GM12875 (cell line): ENCODE data around the gene ZNF845.

ENCODE experiments used
- H3K4me3 ChIP-seq: one replicate; pipeline ENCODE4 v1.5.1; 2011; ENCODE audit warnings: low read depth, low read length, control low read depth
- CTCF ChIP-seq: IDR thresholded peaks from 2 replicates; pipeline ENCODE4 v1.5.1; 2011; ENCODE audit warnings: low read depth, mild to moderate bottlenecking, control low read depth, inconsistent platforms, low read length, moderate library complexity, borderline replicate concordance; ENCODE audit not compliant: insufficient read depth

The ZNF845 gene

DNA sequence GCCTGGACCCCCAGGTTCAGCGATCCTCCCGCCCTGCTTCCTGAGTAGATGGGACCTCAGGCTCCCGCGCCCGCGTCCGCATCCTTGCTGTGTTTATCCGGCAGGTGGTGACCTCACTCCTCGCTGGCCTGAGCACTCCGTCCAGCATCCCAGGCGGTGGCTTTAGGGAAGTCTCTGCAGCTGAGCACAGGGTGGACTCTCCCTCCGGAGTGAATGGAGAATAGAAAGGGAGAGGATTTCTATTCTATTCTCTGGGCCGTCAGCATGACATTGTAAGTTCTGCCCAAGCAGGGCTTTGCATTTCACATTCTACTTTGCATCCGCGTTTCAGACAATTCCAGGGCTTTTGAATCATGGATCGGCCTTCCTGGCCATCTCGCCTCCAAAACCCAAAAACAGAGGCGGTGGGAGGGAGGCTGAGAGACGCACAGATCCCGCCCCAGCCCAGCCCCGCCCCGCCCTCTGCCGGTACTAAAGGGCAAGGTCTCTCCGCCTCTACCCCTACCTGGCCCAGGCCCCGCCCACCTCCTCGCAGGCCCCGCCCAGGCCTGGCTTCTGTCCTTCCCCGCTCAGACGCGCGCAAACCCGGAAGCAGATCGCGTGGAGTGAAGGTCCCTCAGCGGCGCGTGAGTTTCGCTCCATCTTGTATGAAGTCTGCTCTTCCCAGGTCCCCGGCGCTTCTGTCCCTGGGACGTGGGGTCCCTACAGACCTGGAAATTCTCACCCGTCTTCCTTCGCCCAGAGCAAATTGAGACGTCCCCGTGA is 31.8 kb downstream of the ZNF845 start, which contains the start of gene ZNF525:
TSS of gene ZNF525 (plus strand) at position 572 of the 765 bp plus-strand sequence. CDS start 6,577 bp downstream, outside the sequence.
- TF ChIP-seq CTCF, result peak; percentile 27; the same call in 1 of the 2 replicates
- peak within 1 kb of the TSS; percentile 74 for H3K4me3 ChIP-seq

GRCh38 chr19:53365899-53366493 is 32.4 kb downstream of the ZNF845 start:
- H3K4me3 ChIP-seq, result peak overlapping the region; percentile 74
- TF ChIP-seq CTCF, result no peak

DNA sequence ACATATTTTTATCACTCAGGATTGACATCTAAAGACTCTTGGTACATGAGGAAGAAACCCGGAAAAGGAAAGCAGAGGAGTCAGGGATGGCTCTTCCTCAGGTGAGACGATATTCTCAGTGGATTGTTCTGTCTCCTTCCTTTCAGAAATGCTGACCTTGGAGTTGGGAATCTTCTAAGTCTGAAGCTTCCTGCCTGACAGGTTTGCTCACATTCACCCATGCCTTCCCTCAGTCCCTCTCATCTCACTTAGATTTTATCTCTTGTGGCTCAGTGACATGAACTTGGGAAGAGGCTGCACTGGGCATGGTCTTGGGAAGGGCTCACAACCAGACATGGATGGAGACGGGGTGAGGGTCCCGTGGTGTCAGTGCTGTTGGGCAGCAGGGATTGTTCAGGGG is 38.6 kb downstream of the ZNF845 start:
- no peak overlapping the region for H3K4me3 ChIP-seq
- no peak for TF ChIP-seq CTCF

- H3K4me3 ChIP-seq, result no peak overlapping the region
- no peak for TF ChIP-seq CTCF
Observed at GRCh38 chr19:53374288-53374687, 40.7 kb downstream of the ZNF845 start.

GRCh38 chr19:53374743-53375142 is 41.2 kb downstream of the ZNF845 start:
- no peak for TF ChIP-seq CTCF
- H3K4me3 ChIP-seq, result no peak overlapping the region

DNA sequence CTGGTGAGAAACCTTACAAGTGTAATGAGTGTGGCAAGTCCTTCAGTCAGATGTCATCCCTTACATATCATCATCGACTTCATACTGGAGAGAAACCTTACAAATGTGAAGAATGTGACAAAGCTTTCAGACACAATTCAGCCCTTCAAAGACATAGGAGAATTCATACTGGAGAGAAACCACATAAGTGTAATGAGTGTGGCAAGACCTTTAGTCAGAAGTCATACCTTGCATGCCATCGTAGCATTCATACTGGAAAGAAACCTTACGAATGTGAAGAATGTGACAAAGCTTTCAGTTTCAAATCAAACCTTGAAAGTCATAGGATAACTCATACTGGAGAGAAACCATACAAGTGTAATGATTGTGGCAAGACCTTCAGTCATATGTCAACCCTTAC is 47.8 kb downstream of the ZNF845 start:
- TF ChIP-seq CTCF, result no peak
- H3K4me3 ChIP-seq, result no peak overlapping the region

DNA sequence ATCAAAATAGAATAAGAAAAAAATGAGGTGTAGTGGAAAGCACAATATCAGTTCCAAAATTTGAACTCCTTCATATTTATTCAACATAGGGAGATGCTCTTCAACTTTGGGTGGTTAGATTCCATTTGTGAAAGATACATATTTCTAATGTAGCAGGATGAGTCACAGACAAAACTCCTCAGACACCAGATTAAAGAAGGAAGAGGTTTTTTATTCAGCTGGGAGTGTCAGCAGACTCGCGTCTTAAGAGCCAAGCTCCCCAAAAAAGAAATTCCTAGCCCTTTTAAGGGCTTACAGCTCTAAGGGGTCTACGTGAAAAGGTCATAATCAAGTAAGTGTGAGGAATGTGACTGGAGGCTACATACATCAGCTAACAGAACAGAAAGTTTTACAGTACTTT is 54.6 kb downstream of the ZNF845 start:
- H3K4me3 ChIP-seq, result no peak overlapping the region
- no peak for TF ChIP-seq CTCF
